DMS153 treated with DMSO at 0.1 percent for 48 hours (cell line): Measurements from ENCODE around the gene ZNF665.
"Not testable (repeated sequence)": the region's sequence is repeated elsewhere in the genome, so short reads cannot be mapped to it uniquely, and the experiment has no call there.

Experiments used
- DNase-seq: peaks from one replicate; lab custom pipeline; 2025; ENCODE audit not compliant: unreplicated experiment; lab: John Stamatoyannopoulos, UW

Gene ZNF665

GRCh38 chr19:53158119-53158656 is 35.0 kb downstream of the ZNF665 start:
- no peak for DNase-seq

- DNase-seq, result no peak
These were observed 35.5 kb downstream of the ZNF665 start for GRCh38 chr19:53157626-53158025.

GRCh38 chr19:53156850-53157249 is 36.3 kb downstream of the ZNF665 start:
- no peak for DNase-seq

GRCh38 chr19:53147645-53148044 is 45.5 kb downstream of the ZNF665 start:
- DNase-seq, result no peak

GRCh38 chr19:53140351-53140750 is 52.8 kb downstream of the ZNF665 start:
- DNase-seq, result no peak

GRCh38 chr19:53136432-53136831 is 56.7 kb downstream of the ZNF665 start:
- DNase-seq, result no peak

GRCh38 chr19:53132141-53132991 is 60.8 kb downstream of the ZNF665 start, which contains the start of gene ZNF415:
TSS of gene ZNF415 (minus strand) at chr19:53132910. CDS start at chr19:53122676, 10,234 bp downstream.
- DNase-seq, result no peak

- DNase-seq, result no peak
These were observed 61.4 kb downstream of the ZNF665 start for GRCh38 chr19:53131727-53132126.

- DNase-seq, result no peak
These were observed 62.0 kb downstream of the ZNF665 start for GRCh38 chr19:53131085-53131590.

GRCh38 chr19:53130506-53130905 is 62.7 kb downstream of the ZNF665 start:
- DNase-seq, result no peak

- DNase-seq, result not testable (repeated sequence)
These were observed 66.2 kb downstream of the ZNF665 start for GRCh38 chr19:53126733-53127526.

GRCh38 chr19:53123400-53123799 is 69.8 kb downstream of the ZNF665 start:
- no peak for DNase-seq
